Stimulated activated CD8-positive, alpha-beta memory T cell treated with anti-CD3 and anti-CD28 coated beads, Interleukin-12 subunit alpha, Interleukin-12 subunit beta, amount 100 ng/mL, for 24 hours (primary cell): ENCODE results near the gene ADAMTS19.
"Not testable (repeated sequence)": the region's sequence is repeated elsewhere in the genome, so short reads cannot be mapped to it uniquely, and the experiment has no call there.

Experiments used
- DNase-seq: peaks from one replicate; pipeline ENCODE4 v3.0.0-alpha.2; 2020; ENCODE audit errors: extremely low read depth

ADAMTS19 gene

DNA sequence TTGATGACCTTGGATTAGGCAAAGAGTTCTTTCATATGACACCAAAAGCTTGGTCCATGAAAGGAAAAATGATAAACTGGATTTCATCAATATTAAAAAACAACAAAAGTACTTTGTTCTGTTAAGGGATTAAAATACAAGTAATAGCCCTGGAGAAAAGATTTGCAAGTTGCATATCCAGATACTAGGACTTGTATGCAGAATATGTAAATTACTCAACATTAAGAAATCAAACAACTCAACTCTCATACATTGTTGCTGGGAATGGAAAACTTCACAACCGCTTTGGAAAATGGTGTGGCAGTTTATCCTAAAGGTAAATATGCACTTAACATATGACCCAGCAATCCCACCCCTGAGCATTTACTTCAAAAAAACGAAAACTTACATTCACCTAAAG, 112.0 kb downstream of the ADAMTS19 start:
- no peak for DNase-seq

DNA sequence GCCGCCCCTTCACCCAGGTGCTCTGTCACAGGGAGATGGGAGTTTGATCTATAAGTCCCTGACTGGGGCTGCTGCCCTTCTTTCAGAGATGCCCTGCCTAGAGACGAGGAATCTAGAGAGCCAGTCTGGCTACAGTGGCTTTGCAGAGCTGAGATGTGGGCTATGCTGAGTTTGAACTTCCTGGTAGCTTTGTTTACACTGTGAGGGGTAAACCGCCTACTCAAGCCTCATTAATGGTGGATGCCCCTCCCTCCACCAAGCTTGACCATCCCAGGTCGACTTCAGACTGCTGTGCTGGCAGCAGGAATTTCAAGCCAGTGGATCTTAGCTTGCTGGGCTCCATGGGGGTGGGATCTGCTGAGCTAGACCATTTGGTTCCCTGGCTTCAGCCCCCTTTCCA, 124.4 kb downstream of the ADAMTS19 start:
- not testable (repeated sequence) for DNase-seq

DNA sequence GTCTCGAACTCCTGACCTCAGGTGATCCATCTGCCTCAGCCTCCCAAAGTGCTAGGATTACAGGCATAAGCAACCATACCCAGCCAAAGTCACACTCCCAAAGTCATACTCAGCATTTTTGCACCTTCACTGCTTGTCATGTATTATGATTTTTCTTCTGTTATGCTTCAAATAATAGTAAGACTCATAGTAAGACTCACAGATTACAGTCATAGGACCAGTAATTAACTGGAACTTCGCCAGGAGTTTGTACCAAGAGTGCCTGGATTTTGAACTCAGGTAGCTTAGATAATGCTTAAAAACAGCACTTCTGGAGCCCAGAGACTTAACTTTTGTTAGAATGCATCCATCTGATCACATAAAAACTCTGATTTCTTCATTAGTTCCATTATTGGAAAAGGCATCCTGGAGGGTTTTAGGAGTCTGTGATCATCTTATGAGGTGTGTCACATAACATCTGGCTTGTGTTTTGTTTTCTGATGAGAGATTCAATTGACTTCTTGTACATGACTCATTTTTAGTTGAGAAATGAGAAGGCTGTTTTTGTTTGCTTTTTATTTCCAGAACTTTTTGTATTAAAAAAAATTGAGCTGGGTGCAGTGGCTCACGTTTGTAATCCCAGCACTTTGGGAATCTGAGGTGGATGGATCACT, 131.5 kb downstream of the ADAMTS19 start:
- DNase-seq, result no peak

DNA sequence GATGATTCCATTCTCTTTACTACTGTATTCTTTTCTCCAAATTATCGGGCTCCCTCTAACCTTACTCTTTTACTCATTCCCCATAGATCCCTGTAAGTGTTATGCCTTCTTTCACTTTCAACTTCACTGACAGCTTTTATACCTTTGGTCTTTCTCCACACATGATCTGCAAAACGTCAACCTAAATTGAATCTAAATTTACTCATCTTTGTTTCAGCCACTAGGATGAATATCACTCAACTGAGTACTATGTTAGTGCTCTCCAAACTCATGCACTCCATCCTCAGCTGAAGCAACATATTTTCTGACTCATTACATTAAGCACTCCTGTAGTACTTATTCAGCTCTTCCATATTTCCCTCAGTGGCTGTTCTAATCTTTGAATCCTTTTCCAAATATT, 133.4 kb downstream of the ADAMTS19 start:
- DNase-seq, result no peak

DNA sequence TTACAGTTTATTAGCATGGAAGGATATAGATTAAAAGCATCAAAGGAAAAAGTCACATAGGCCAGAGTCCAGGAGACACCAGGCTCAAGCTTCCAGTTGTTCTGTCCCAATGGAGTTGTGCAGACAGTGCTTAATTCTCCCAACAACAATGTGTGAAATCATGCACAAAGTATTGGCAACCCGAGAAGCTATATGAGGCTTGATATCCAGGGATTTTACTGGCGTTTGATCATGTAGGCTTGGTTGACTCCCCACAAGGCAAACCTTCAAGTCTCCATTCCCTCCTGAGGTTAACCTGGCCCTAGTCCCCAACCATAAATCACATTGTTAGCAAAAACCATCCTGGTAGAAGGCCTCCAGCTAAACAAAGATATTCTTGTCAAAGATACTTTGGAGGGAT, 141.5 kb downstream of the ADAMTS19 start:
- no peak for DNase-seq

DNA sequence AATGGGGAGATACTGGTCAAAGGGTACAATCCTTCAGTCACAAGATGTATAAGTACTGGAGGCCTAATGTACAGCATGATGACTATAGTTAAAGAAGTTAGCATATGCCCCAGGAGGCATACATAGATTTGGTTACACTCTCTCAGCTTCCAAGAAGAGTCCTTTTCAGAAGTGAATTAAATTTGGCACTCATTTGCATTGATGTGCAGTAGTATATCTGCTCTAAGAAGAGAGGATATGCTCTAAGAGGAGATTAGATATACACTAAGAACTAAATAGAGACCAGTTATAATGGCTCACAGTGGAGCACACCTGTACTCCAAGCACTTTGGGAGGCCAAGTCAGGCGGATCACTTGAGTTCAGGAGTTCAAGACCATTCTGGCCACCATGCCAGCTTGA, 148.3 kb downstream of the ADAMTS19 start:
- DNase-seq, result no peak

DNA sequence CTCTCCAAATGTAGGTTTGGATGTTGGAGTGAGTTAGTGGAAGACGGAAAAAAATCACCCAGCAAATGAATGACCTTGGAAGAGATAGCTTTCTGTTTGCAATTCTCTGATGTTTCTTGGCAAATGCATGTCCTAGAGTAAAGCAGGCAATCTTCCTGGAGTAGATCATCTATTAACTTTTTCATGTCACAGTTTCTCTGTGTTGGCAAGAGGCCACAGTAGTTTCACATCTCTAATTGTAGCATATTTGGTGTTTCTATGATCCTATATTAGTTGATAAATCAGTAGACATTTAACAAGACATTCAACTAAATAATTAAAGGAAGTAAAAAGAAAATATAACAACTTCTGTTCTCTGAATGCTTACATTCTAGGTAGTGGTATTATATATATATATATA, 149.6 kb downstream of the ADAMTS19 start:
- no peak for DNase-seq

DNA sequence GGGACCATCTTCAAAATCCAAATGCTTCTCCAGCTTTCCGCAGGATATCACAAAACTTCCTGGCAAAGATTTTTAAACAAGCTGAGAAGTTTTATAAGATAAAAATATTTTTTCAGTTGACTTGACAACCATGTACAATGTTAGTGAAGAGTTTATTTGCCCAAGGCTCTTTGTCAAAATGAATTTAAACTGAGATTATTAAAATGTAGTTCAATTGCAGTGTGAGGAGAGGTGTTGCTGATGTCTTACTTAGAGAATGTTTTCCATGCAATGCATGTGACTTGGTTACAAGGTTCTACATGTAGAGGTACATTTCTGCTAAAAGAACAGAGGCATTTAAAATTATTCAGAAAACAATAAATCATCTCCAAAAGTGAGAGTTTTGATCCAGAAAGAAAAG, 156.4 kb downstream of the ADAMTS19 start:
- no peak for DNase-seq

DNA sequence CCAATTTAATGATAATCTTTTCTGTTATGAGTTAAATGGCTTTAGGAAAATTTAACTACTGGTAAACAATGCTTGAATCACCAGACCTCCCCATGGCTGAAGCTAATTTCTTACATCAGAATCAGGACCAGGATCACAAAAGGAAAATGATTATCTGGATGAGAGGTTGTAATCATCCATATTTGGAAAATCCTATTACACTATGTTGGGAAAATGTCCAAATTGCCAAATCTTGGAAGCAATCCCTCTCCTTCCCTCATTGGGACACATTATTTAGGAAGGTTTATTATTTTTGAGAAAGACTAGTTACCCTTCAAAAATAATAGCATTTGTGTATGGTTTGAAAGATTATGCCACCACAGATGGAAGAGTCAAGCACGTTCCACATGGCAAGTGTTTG, 157.1 kb downstream of the ADAMTS19 start:
- no peak for DNase-seq

DNA sequence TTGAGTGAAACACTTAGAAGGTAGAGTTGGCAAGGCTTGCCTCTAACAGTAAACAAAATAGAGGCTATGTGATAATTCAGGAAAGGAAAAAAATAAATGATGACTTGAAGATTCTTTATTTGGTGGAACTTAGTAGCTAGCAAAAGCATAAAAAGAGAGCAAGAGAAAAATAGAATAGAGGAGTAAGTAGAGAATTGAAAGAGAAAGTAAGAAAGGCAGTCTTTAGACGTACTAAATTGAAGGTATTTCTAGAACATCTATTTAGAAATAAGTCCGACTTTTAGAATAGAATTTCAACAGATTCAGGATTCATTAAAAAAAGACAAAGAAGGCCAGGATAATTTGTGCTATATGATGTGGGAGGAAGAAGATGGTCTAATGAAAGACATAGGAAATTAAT, 159.7 kb downstream of the ADAMTS19 start:
- no peak for DNase-seq

DNA sequence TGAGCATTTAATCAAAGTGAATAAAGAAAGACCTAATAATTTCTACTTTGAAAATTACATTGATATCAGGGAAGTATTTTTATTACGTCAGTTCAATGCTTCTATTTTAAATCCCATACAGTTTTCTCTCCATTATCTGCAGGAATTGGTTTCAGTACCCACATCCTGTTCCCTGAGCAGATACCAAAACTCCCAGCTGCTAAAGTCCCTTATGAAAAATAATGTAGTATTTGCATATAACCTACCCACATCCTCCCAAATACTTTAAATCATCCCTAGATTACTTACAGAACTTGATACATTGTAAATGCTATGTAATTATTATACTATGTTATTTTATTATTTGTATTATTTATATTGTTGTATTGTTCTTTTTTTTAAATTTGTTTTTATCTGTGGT, 162.4 kb downstream of the ADAMTS19 start:
- no peak for DNase-seq

DNA sequence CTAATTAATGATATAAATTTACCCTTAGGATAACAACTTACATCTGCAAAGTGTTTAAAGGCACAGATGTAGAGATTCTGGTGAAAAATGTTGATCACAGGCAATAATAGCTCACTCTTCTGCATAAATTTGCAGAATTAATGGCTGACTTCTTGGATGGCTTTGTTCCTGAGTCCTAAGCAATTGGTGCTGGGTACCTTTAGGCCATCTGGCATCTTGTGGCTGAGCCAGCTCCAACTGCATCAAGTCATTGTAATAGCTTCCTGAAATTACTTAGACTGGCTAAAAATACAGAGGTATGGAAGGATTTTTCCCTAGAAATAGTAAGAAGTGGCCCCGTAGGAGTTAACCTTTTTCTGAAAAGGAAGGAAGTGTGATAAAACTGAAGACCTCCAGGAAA, 169.5 kb downstream of the ADAMTS19 start:
- DNase-seq, result no peak

DNA sequence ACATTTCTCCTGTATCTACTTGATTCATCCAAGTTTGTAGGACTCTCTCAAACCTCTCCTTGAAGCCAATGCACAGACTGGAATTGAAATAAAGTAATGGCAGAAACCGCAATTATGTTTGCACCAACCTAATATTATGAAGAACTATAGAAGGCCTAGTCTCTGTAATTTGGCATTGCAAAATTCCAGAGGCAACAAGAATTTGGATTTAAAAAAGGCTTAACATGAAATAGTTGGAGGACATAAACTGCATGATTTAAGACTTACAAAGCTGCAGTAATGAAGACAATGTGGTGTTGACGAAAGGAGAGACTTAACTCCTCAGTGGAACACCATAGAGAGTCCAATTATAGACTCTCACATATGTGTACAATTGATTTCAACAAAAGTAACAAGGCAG, 170.0 kb downstream of the ADAMTS19 start:
- DNase-seq, result no peak

DNA sequence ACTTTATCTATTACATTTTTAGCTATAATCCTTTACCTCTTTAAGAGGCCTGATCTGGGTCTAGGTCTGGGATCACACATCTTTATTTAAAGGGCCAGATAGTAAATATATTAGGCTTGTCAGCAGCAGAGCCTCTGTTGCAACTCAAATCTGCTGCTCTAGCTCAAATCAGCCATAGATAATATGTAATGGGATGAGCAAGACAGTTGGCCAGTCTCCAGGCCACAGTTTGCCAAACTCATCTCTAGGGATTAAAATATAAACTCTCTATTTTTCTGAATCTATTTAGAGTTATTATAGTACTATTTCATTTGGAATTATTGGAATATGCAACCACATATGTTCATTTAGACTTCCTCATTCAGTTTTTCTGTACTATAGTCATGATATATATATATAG, 171.9 kb downstream of the ADAMTS19 start:
- DNase-seq, result no peak

DNA sequence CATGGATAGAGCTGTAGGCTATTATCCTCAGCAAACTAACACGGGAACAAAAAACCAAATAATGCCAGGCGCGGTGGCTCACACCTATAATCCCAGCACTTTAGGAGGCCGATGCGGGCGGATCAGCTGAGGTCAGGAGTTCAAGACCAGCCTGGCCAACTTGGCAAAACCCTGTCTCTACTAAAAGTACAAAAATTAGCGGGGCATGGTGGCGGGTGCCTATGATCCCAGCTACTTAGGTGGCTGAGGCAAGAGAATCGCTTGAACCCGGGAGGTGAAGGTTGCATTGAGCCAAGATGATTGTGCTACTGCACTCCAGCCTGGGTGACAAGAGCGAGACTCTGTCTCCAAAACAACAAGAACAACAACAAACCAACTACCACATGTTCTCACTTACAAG, 177.4 kb downstream of the ADAMTS19 start:
- DNase-seq, result not testable (repeated sequence)

DNA sequence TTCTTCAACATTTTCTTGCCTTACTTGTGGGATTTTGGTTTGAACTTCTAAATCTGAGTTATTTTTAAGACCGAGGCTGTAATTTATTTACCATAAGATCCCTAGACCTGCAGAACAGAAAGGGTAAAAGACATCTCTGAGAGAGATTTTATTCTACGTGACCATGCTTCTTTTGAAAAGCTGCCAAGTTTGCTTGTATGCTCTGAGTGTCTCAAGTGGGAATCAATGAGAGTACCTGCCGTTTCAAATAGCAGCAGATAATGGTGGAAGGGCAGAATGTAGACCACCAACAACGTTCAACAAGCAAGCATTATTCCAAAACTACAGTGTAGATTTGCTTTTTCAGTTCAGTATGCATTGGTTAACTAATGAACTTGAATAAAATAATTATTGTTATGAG, 179.2 kb downstream of the ADAMTS19 start:
- no peak for DNase-seq

DNA sequence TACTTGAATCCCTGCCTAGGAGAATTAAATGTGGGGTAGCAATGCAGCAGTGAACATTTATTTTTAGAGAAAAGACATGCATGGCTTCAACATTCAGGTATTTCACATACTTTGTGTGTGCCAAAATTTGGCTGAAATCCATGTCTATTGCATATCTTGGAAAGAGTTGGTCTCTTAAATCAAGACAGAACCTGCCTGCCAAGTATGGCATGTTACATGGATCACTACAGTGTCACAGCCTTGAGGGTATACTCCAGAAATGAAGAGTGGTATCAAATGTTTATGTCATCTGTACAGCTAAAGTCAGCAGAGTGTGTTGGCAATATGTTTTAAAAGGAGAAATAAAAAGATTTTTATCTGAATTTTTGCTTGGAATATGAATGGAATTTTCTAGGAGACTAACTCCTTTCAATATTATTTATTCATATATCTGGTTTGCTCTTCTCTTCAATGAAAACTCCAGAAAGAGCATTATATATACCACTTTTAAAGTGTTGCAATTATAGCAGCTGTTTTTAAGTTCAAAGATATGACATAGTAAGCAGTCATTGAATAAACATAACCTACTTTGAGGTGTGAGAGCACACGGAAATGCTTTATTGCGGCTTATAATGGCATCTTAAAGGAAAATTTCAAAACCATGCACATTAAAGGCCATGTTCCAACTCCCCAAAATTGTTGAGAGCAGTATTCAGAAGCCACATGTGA, 192.4 kb downstream of the ADAMTS19 start:
- no peak for DNase-seq

DNA sequence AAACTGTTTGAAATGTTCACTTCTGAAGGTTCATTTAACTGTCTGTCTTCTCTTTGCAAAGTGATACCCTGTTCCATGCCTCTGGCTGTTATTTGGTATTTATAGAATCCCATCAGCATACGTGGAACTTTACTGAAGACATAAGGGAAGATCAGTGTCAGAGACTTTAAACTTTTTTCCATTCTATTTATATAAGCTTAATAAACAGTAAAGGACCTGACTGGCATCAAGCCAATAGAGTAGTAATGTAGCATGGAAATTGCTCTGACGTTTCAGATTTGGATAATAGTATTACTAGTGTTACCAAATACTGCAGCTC, 192.9 kb downstream of the ADAMTS19 start:
- no peak for DNase-seq

DNA sequence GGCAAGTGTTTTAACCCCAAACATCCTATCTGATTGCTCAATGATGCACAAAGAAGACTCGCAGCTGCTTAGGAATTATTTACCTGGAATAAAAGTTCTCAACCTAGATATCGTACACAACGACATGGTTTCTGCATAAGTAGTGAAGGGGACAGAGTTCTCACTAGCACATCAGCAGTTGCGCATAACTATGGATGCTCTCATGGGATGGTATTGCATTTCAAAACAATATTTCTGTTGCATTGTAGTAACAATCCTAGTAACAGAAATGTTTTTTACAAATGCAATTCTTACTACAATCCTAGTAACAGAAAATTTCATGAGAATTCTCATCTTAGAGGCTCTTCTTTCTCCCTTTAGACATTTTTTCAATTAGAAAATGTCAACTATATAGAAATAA, 193.3 kb downstream of the ADAMTS19 start:
- no peak for DNase-seq

DNA sequence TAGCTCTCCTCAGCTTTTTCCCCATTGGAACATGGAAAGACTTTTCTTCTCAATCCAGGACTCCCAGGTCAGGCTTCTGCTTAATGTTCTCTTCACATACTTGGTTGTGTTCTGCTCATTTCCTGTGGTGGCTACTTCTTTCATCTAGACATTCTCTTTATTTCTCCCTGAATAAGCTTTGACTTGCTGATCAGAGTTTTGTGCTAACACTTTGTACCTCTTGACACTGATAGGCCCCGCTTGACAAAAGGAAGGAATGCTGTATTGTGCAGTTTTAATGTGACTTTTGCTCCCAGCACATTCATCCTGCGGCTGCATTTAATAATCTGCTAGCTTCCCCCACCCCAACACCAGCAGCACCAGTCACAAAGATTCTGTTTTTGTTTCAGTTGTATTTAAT, 196.9 kb downstream of the ADAMTS19 start:
- DNase-seq, result no peak

DNA sequence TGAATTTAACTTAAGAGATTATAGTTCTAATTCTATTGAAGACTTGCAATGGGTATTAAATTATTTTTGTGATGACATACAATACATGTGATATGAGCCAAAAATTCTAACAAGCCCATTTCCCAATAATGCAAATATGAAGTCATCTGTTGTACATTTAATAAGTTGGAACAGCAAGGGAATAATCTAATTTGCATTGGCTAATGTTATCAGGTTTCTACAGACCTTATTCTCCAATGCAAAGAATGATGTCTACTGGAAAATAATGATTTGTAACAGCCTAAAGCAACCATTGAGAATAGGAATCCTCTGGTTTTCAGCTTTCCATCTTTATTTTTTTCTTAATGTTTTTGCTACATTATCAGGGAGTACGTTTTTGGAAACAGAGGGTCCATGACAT, 198.7 kb downstream of the ADAMTS19 start:
- no peak for DNase-seq

DNA sequence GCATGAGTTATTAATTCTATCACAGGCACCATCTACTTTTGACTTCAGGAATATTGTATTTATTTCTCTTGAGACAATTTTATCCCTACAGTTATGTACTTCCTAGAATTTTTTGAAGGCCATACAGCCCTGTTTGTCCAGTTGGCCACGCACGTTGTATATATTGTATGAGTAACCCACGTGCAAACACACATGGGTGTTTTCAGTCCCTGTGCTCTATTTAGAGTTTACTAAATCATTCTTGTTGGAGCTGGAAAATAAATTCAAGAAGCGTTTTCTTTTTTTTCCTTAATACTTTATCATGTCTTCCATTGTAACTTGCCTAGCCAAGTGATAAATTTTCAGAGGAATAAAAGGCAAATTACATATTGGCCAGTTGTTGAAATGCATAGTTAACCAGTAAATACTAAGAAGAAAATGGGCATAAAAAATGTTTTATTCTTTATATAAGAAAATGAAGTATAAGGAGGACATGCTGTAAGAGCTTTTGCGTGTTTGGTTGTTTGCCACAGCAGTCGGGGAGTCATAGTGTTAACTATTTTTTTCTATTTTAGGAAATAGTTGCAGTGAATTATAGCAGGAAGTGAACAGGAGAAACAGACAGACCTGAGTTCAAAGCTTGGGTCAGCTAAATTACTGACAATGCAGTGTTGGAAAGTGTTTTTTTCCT, 201.4 kb downstream of the ADAMTS19 start:
- no peak for DNase-seq

DNA sequence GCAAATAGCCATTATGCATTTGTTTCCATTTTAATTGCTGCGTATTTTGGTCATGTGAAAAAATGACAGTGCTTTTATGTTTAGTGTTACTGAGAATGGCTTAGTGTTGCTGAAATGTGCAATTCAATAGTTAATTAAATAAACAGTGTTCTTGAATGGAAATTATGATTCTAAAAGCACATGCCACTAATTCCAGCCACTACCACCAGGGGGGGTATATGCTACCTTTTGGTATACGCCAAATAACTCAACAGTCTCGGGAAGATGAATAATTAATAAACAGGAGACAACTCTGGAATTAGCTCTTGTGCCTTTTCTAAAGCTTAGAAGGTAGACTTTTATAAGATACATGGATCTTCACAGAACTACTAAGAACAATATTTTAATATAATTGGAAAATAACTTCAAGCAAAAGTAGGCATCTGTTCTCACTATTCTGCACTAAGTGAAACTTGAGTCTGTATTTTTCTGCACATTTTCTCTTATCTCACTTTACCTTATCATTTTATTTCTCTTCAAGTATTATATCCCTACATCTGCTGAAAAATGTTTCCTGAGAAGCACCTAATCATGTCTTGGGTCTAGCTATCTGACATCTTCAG, 204.3 kb downstream of the ADAMTS19 start:
- DNase-seq, result no peak
